HEK293 (cell line): ENCODE measurements around the gene NPHP4.

ENCODE experiments used
- CTCF ChIA-PET: fragments of 350-600 bp; formaldehyde crosslinking; extraction: SDS; loops from one replicate; lab custom pipeline; 2021; ENCODE audit warnings: antibody characterized with exemption; lab: Yijun Ruan, JAX
- POLR2A ChIA-PET: fragments of 300-600 bp; formaldehyde crosslinking; extraction: SDS; loops from one replicate; lab custom pipeline; 2020; ENCODE audit warnings: antibody characterized with exemption, inconsistent platforms; lab: Yijun Ruan, JAX
- H3K27ac ChIP-seq: fragments of 200-500 bp; sonication (Bioruptor generic); 2 replicates; pipeline ENCODE4 v1.5.1; 2014; ENCODE audit warnings: low read depth, low read length, control low read depth, inconsistent platforms; ENCODE audit errors: extremely low read depth
- H3K36me3 ChIP-seq, 2 experiments: fragments of 200-500 bp in 1 of 2; sonication (Bioruptor generic) in 1 of 2; 1 replicate in 1 of 2; 2 replicates in 1 of 2; pipeline ENCODE4 v1.5.1; 2014 to 2017; ENCODE audit warnings: inconsistent platforms in 2 of 2, low read length in 2 of 2; ENCODE audit not compliant: control insufficient read depth in 2 of 2, insufficient read depth in 1 of 2
- H3K4me1 ChIP-seq: fragments of 200-500 bp; sonication (Bioruptor generic); 2 replicates; pipeline ENCODE4 v1.5.1; 2014; ENCODE audit warnings: mild to moderate bottlenecking, low read length, inconsistent platforms; ENCODE audit not compliant: control insufficient read depth, insufficient read depth
- H3K4me3 ChIP-seq: 2 replicates; pipeline ENCODE4 v1.5.1; 2011; ENCODE audit warnings: low read depth, mild to moderate bottlenecking, control low read depth, low read length, moderate library complexity
- H3K9me3 ChIP-seq: fragments of 200-500 bp; sonication (Bioruptor generic); 2 replicates; pipeline ENCODE4 v1.5.1; 2014; ENCODE audit warnings: low read depth, low read length, inconsistent platforms; ENCODE audit not compliant: control insufficient read depth, insufficient read depth
- BCL11B ChIP-seq: fragments of 450-650 bp; formaldehyde crosslinking; IDR thresholded peaks from 2 replicates; pipeline ENCODE4 v1.5.1; 2016; ENCODE audit warnings: low read depth, missing biosample characterization, missing genetic modification characterization
- EGR2 ChIP-seq: fragments of 450-650 bp; formaldehyde crosslinking; IDR thresholded peaks from 2 replicates; pipeline ENCODE4 v1.5.1; 2016; ENCODE audit warnings: low read depth, missing biosample characterization, missing genetic modification characterization
- GLI4 ChIP-seq: fragments of 450-650 bp; formaldehyde crosslinking; IDR thresholded peaks from 2 replicates; pipeline ENCODE4 v1.5.1; 2016; ENCODE audit warnings: missing biosample characterization, missing genetic modification characterization
- KLF8 ChIP-seq: fragments of 450-650 bp; formaldehyde crosslinking; IDR thresholded peaks from 2 replicates; pipeline ENCODE4 v1.5.1; 2016; ENCODE audit warnings: missing biosample characterization, missing genetic modification characterization
- MYNN ChIP-seq: fragments of 450-650 bp; formaldehyde crosslinking; IDR thresholded peaks from 2 replicates; pipeline ENCODE4 v1.5.1; 2016; ENCODE audit warnings: missing biosample characterization, missing genetic modification characterization, borderline replicate concordance
- OVOL3 ChIP-seq: fragments of 450-650 bp; formaldehyde crosslinking; IDR thresholded peaks from 2 replicates; pipeline ENCODE4 v1.5.1; 2016; ENCODE audit warnings: missing biosample characterization, missing genetic modification characterization
- PRDM1 ChIP-seq: fragments of 450-650 bp; formaldehyde crosslinking; IDR thresholded peaks from 2 replicates; pipeline ENCODE4; 2016; ENCODE audit warnings: missing biosample characterization, missing genetic modification characterization
- ZBTB21 ChIP-seq: fragments of 450-650 bp; formaldehyde crosslinking; IDR thresholded peaks from 2 replicates; pipeline ENCODE4 v1.5.1; 2017; ENCODE audit warnings: missing biosample characterization, missing genetic modification characterization
- ZFHX2 ChIP-seq: fragments of 450-650 bp; formaldehyde crosslinking; conservative IDR thresholded peaks from 2 replicates; pipeline ENCODE4 v1.5.1; 2016; ENCODE audit warnings: missing biosample characterization, missing genetic modification characterization
- ZNF112 ChIP-seq: fragments of 450-650 bp; formaldehyde crosslinking; IDR thresholded peaks from 2 replicates; pipeline ENCODE4 v1.5.0; 2017; ENCODE audit warnings: missing biosample characterization, missing genetic modification characterization
- ZNF121 ChIP-seq: fragments of 450-650 bp; formaldehyde crosslinking; IDR thresholded peaks from 2 replicates; pipeline ENCODE4 v1.5.1; 2016; ENCODE audit warnings: missing biosample characterization, missing genetic modification characterization
- ZNF132 ChIP-seq: fragments of 450-650 bp; formaldehyde crosslinking; IDR thresholded peaks from 2 replicates; pipeline ENCODE4 v1.5.1; 2017; ENCODE audit warnings: missing biosample characterization, missing genetic modification characterization, borderline replicate concordance
- ZNF140 ChIP-seq: fragments of 450-650 bp; formaldehyde crosslinking; IDR thresholded peaks from 2 replicates; pipeline ENCODE4 v1.5.1; 2016; ENCODE audit warnings: missing biosample characterization, missing genetic modification characterization
- ZNF292 ChIP-seq: fragments of 450-650 bp; formaldehyde crosslinking; IDR thresholded peaks from 2 replicates; pipeline ENCODE4 v1.5.1; 2016; ENCODE audit warnings: low read depth, missing biosample characterization, missing genetic modification characterization, borderline replicate concordance
- ZNF311 ChIP-seq: fragments of 450-650 bp; formaldehyde crosslinking; IDR thresholded peaks from 2 replicates; pipeline ENCODE4 v1.5.1; 2017; ENCODE audit warnings: missing biosample characterization, missing genetic modification characterization, borderline replicate concordance
- ZNF354C ChIP-seq: fragments of 450-650 bp; formaldehyde crosslinking; IDR thresholded peaks from 2 replicates; pipeline ENCODE4 v1.5.1; 2016; ENCODE audit warnings: missing biosample characterization, missing genetic modification characterization, low read depth, borderline replicate concordance
- ZNF366 ChIP-seq: fragments of 450-650 bp; formaldehyde crosslinking; conservative IDR thresholded peaks from 2 replicates; pipeline ENCODE4 v1.5.1; 2016; ENCODE audit warnings: missing biosample characterization, missing genetic modification characterization
- ZNF398 ChIP-seq: fragments of 450-650 bp; formaldehyde crosslinking; IDR thresholded peaks from 2 replicates; pipeline ENCODE4 v1.5.1; 2017; ENCODE audit warnings: missing biosample characterization, missing genetic modification characterization
- ZNF514 ChIP-seq: fragments of 450-650 bp; formaldehyde crosslinking; IDR thresholded peaks from 2 replicates; pipeline ENCODE4 v1.5.1; 2016; ENCODE audit warnings: missing biosample characterization, missing genetic modification characterization
- ZNF560 ChIP-seq: fragments of 450-650 bp; formaldehyde crosslinking; IDR thresholded peaks from 2 replicates; pipeline ENCODE4 v1.5.1; 2017; ENCODE audit warnings: missing biosample characterization, missing genetic modification characterization, borderline replicate concordance
- ZNF626 ChIP-seq: fragments of 450-650 bp; sonication (Bioruptor Pico); formaldehyde crosslinking; IDR thresholded peaks from 2 replicates; pipeline ENCODE4 v1.5.1; 2018; ENCODE audit warnings: missing biosample characterization, missing genetic modification characterization, inconsistent platforms
- ZNF768 ChIP-seq: fragments of 450-650 bp; formaldehyde crosslinking; IDR thresholded peaks from 2 replicates; pipeline ENCODE4 v1.5.1; 2018; ENCODE audit warnings: missing biosample characterization, mild to moderate bottlenecking, missing genetic modification characterization
- ZNF837 ChIP-seq: fragments of 450-650 bp; formaldehyde crosslinking; IDR thresholded peaks from 2 replicates; pipeline ENCODE4 v1.5.1; 2016; ENCODE audit warnings: missing biosample characterization, missing genetic modification characterization
- ZSCAN5A ChIP-seq: fragments of 450-650 bp; formaldehyde crosslinking; IDR thresholded peaks from 2 replicates; pipeline ENCODE4 v1.5.1; 2016; ENCODE audit warnings: missing biosample characterization, missing genetic modification characterization
- ZXDB ChIP-seq: fragments of 450-650 bp; formaldehyde crosslinking; IDR thresholded peaks from 2 replicates; pipeline ENCODE4 v1.5.1; 2016; ENCODE audit warnings: missing biosample characterization, missing genetic modification characterization

The NPHP4 gene

GRCh38 chr1:5998906-5999301 is 6.7 kb upstream of the NPHP4 start:
- H3K9me3 ChIP-seq, result no peaks in the 10 kb centered on the region
- CTCF ChIA-PET, result interaction anchor here (0.5 to 0.6 kb wide), 2 partner anchors 72 to 108 kb away, joined by 3 read pairs; no protein-coding TSS in a partner anchor
- H3K36me3 ChIP-seq, result no peaks in the 10 kb centered on the region
- no peak for TF ChIP-seq GLI4 (tag by site-specific recombination)
- TF ChIP-seq ZNF768, result no peak
- no peak for TF ChIP-seq ZNF560 (tag by site-specific recombination)
- TF ChIP-seq ZBTB21 (tag by site-specific recombination), result no peak
- TF ChIP-seq OVOL3 (tag by site-specific recombination), result no peak
- no peak for TF ChIP-seq ZNF121 (tag by site-specific recombination)
- TF ChIP-seq KLF8 (tag by site-specific recombination), result no peak
- TF ChIP-seq ZNF837 (tag by site-specific recombination), result no peak
- no peak for TF ChIP-seq ZNF514 (tag by site-specific recombination)
- no peak for TF ChIP-seq ZNF366 (tag by site-specific recombination)
- TF ChIP-seq ZNF626 (tag by site-specific recombination), result no peak
- TF ChIP-seq ZXDB, result no peak
- H3K4me3 ChIP-seq, result no peak overlapping the region
- no peak overlapping the region for H3K27ac ChIP-seq
- POLR2A ChIA-PET, result no interaction called here
- H3K4me1 ChIP-seq, result peaks cover 8% of the 10 kb centered on the region

GRCh38 chr1:5998051-5998905 is 6.1 kb upstream of the NPHP4 start:
- Histone ChIP-seq H3K4me3 (no peak overlapping the region), H3K9me3 (no peaks in the 10 kb centered on the region), H3K36me3 (no peaks in the 10 kb centered on the region), H3K4me1 (peaks cover 5% of the 10 kb centered on the region), H3K27ac (no peak overlapping the region)
- TF ChIP-seq MYNN (tag by site-specific recombination), result no peak
- TF ChIP-seq ZNF112 (tag by site-specific recombination), result no peak
- no peak for TF ChIP-seq ZNF292
- ChIA-PET CTCF (interaction anchor here (0.5 to 1.1 kb wide), 2 partner anchors 18 to 107 kb away, joined by 3 to 4 read pairs; no protein-coding TSS in a partner anchor), POLR2A (no interaction called here)

- H3K4me1 ChIP-seq, result peaks cover 3% of the 10 kb centered on the region
- TF ChIP-seq ZNF132, result no peak
- TF ChIP-seq BCL11B, result no peak
- TF ChIP-seq ZNF354C (tag by site-specific recombination), result no peak
- TF ChIP-seq ZFHX2 (tag by site-specific recombination), result peak; percentile 51
- TF ChIP-seq ZSCAN5A, result no peak
- no peak for TF ChIP-seq ZNF311
- no peak for TF ChIP-seq ZNF398
- no peak for TF ChIP-seq ZNF140 (tag by site-specific recombination)
- peak; percentile 36; the same call in 1 of the 2 replicates for TF ChIP-seq EGR2 (tag by site-specific recombination)
- TF ChIP-seq ZNF837 (tag by site-specific recombination), result no peak
- no peak for TF ChIP-seq ZNF292
- no peak for TF ChIP-seq PRDM1 (tag by site-specific recombination)
- no peak overlapping the region for H3K4me3 ChIP-seq
- no peaks in the 10 kb centered on the region for H3K36me3 ChIP-seq
- POLR2A ChIA-PET, result no interaction called here
- CTCF ChIA-PET, result interaction anchor here (1.1 kb wide), 1 partner anchor 17 kb away, joined by 4 read pairs; no protein-coding TSS in a partner anchor
- H3K9me3 ChIP-seq, result no peaks in the 10 kb centered on the region
- no peak overlapping the region for H3K27ac ChIP-seq
Observed at GRCh38 chr1:5997316-5997715, 5.1 kb upstream of the NPHP4 start.
